ENCODE results near the gene CDK18. TPM values are rescaled to one million over a fixed set of nuclear protein-coding genes. Genes with fewer than 3 reads are reported as not detected.

Gene CDK18
- total and polyA plus RNA-seq, 9 of the 15 experiments (the other 6 are each of a cell fraction or from before 2014, with no cell fraction given) = 0.05 to 0.69 (median 0.17) TPM; not detected in 2

DNA sequence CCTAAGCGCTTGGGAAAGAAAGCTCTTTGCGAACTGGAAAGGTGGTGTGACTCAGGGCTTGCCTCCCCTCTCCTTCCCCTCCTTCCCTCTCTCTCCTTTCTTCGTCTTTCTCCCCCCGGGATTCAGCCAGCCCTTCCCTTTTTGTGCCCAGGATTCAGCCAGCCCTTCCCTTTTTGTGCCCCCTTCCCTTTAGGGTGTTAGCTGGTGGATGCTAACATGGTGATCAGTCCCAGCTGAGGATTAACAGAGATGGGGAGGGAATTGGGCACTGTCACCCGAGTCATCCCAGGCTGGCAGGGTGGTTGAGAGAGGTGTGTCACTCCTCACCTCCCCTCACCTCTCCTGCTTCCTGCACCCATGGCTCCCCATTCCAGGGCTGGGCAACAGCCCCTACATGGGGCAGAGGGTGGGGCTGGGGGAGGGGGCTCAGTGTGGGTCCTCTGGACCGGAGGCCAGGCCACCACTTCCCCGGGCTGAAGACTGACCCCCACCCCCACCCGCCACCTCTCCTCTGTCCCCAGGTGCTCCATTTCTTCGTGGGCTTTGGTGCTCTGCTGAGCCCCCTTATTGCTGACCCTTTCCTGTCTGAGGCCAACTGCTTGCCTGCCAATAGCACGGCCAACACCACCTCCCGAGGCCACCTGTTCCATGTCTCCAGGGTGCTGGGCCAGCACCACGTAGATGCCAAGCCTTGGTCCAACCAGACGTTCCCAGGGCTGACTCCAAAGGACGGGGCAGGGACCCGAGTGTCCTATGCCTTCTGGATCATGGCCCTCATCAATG, 75.9 kb downstream of the CDK18 start (continued):
- TF ChIP-seq MEF2A (IDR thresholded peaks at IDR 0.05; ENCODE audit: control insufficient read depth, low read depth, low read length) (no peak), SMAD2 (IDR thresholded peaks at IDR 0.05; ENCODE audit: low read depth, low read length) (no peak), HLTF (IDR thresholded peaks at IDR 0.05) (no peak), ELF4 (CRISPR knock-in tag; IDR thresholded peaks at IDR 0.05) (no peak)

DNA sequence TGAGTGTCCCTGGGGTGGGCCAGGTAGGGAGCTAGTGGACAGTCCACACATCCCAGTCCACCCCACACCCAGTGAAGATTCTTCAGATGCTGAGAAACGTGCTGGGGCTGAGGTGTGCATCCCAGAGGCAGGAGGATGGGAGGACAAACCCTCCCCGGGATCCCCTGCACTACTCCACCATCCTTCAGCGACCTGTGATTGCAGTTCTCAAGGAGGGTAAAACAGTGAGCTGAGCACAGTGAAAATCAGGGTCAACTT, 76.4 kb downstream of the CDK18 start:
- Histone ChIP-seq H3K9ac (ENCODE audit: insufficient read depth in 1 of 2, low read depth in 2 of 2, low read length in 2 of 2) (no peak overlapping the region), H3K9me1 (ENCODE audit: control insufficient read depth, insufficient read depth, low read length) (no peaks in the 10 kb centered on the region), H3K4me1 (replicated peaks in 1 of 2; ENCODE audit: control insufficient read depth in 2 of 2, insufficient read depth in 2 of 2, low read length in 2 of 2) (peaks cover 0 to 7% of the 10 kb centered on the region in 2 experiments; a peak in 1 of 5 replicates), H3K27ac (ENCODE audit: extremely low read depth, low read depth, low read length) (no peak overlapping the region), H3K79me2 (ENCODE audit: control insufficient read depth, insufficient read depth, low read length) (no peaks in the 10 kb centered on the region), H3K27me3 (ENCODE audit: control insufficient read depth in 2 of 2, insufficient read depth in 2 of 2, low read length in 2 of 2) (peaks cover 61 to 83% of the 10 kb centered on the region in 2 experiments), H2AFZ (ENCODE audit: low read depth, low read length) (no peak overlapping the region), H3K4me2 (ENCODE audit: insufficient read depth, low read length) (no peak overlapping the region), H3K36me3 (ENCODE audit: control insufficient read depth, insufficient read depth, low read length) (no peaks in the 10 kb centered on the region), H3K4me3 (no peak overlapping the region), H3K9me3 (replicated peaks; ENCODE audit: control insufficient read depth, insufficient read depth, low read depth, low read length) (no peaks in the 10 kb centered on the region), H4K20me1 (replicated peaks; ENCODE audit: control insufficient read depth, insufficient read depth, low read length) (peaks cover 37% of the 10 kb centered on the region)
- in situ Hi-C loops (cut with MboI) (no loop called here), intact Hi-C loops (cut with micrococcal nuclease) (no loop called here)
- no peak for TF ChIP-seq SRF (CRISPR knock-in tag; IDR thresholded peaks at IDR 0.05)
- TF ChIP-seq GABPA (tag; conservative IDR thresholded peaks at IDR 0.05; ENCODE audit: low read depth) = no peak
- no peak for TF ChIP-seq SP1 (CRISPR knock-in tag; IDR thresholded peaks at IDR 0.05)
- TF ChIP-seq LEF1 (IDR thresholded peaks at IDR 0.05) = no peak
- TF ChIP-seq U2AF2 (optimal IDR thresholded peaks at IDR 0.05; ENCODE audit: low read depth, low read length) = no peak
- TF ChIP-seq ASH1L (IDR thresholded peaks at IDR 0.05; ENCODE audit: borderline replicate concordance, low read depth, partially characterized antibody) = no peak
- TF ChIP-seq HNRNPH1 (optimal IDR thresholded peaks at IDR 0.05; ENCODE audit: low read depth, low read length) = no peak
- TF ChIP-seq JUN (IDR thresholded peaks at IDR 0.05; ENCODE audit: borderline replicate concordance, low read depth, low read length) = no peak
- TF ChIP-seq JUN (CRISPR knock-in tag; IDR thresholded peaks at IDR 0.05; ENCODE audit: borderline replicate concordance) = no peak
- no peak for TF ChIP-seq RFX7 (CRISPR knock-in tag; IDR thresholded peaks at IDR 0.05)
- TF ChIP-seq, protein P1, sequence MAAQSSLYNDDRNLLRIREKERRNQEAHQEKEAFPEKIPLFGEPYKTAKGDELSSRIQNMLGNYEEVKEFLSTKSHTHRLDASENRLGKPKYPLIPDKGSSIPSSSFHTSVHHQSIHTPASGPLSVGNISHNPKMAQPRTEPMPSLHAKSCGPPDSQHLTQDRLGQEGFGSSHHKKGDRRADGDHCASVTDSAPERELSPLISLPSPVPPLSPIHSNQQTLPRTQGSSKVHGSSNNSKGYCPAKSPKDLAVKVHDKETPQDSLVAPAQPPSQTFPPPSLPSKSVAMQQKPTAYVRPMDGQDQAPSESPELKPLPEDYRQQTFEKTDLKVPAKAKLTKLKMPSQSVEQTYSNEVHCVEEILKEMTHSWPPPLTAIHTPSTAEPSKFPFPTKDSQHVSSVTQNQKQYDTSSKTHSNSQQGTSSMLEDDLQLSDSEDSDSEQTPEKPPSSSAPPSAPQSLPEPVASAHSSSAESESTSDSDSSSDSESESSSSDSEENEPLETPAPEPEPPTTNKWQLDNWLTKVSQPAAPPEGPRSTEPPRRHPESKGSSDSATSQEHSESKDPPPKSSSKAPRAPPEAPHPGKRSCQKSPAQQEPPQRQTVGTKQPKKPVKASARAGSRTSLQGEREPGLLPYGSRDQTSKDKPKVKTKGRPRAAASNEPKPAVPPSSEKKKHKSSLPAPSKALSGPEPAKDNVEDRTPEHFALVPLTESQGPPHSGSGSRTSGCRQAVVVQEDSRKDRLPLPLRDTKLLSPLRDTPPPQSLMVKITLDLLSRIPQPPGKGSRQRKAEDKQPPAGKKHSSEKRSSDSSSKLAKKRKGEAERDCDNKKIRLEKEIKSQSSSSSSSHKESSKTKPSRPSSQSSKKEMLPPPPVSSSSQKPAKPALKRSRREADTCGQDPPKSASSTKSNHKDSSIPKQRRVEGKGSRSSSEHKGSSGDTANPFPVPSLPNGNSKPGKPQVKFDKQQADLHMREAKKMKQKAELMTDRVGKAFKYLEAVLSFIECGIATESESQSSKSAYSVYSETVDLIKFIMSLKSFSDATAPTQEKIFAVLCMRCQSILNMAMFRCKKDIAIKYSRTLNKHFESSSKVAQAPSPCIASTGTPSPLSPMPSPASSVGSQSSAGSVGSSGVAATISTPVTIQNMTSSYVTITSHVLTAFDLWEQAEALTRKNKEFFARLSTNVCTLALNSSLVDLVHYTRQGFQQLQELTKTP (IDR thresholded peaks at IDR 0.05; ENCODE audit: low read depth in 1 of 2, partially characterized antibody in 2 of 2) = no peak
- TF ChIP-seq RUNX1 (IDR thresholded peaks at IDR 0.05; ENCODE audit: low read depth) = no peak
- no peak for TF ChIP-seq GATAD2B (IDR thresholded peaks at IDR 0.05; ENCODE audit: borderline replicate concordance)
- DNase-seq (ENCODE audit: extremely low read depth in 1 of 4, low spot score in 3 of 4) (no peak), FAIRE-seq (no peak), ATAC-seq (no peak)
- CTCF ChIA-PET (ENCODE audit: low intra/inter-chr PET ratio) = no interaction called here
- POLR2A ChIA-PET = interaction anchor here (0.5 to 0.8 kb wide), 3 partner anchors 11 to 139 kb away, joined by 3 to 5 read pairs (median 3); no protein-coding TSS in a partner anchor
- WGBS (ENCODE audit: insufficient coverage, low coverage, missing lambda C conversion rate) = 2% methylated on average over 3 of the region's 3 CpGs
- no TSS peak for BruUV-seq (replicated peaks)
